Spleen (tissue), 7 donors: ENCODE results near the gene LRRC56.

ENCODE experiments used
- CTCF ChIP-seq, 11 experiments: fragments of 200-600 bp in 7 of 11; fragments of 450-650 bp in 4 of 11; sonication (generic) in 4 of 11; IDR thresholded peaks in 8 of 11; conservative IDR thresholded peaks in 3 of 11; 1 replicate in 7 of 11; 2 replicates in 4 of 11; pipeline versions ENCODE4 v1.4.0 to v1.8.0; 2016 to 2021; ENCODE audit warnings: antibody characterized with exemption in 11 of 11, inconsistent platforms in 4 of 11, mild to moderate bottlenecking in 1 of 11
- POLR2A ChIP-seq, 3 donors: fragments of 450-650 bp; IDR thresholded peaks; one replicate each; pipeline ENCODE4 v1.5.1; 2017; ENCODE audit warnings: antibody characterized with exemption in 3 of 3, mild to moderate bottlenecking in 1 of 3
- POLR2AphosphoS5 ChIP-seq, 3 donors: sonication (generic); formaldehyde crosslinking; IDR thresholded peaks; one replicate each; pipeline ENCODE4 v1.5.1; 2017; ENCODE audit warnings: antibody characterized with exemption in 3 of 3
- donor health status: DM: no; HTN: no; CAD: no; lungs with moderate emphysema.
- donor health status: DM: no; HTN: no; CAD: no.
- donor health status: DM: no; HTN: no; CAD: no.

DNA sequence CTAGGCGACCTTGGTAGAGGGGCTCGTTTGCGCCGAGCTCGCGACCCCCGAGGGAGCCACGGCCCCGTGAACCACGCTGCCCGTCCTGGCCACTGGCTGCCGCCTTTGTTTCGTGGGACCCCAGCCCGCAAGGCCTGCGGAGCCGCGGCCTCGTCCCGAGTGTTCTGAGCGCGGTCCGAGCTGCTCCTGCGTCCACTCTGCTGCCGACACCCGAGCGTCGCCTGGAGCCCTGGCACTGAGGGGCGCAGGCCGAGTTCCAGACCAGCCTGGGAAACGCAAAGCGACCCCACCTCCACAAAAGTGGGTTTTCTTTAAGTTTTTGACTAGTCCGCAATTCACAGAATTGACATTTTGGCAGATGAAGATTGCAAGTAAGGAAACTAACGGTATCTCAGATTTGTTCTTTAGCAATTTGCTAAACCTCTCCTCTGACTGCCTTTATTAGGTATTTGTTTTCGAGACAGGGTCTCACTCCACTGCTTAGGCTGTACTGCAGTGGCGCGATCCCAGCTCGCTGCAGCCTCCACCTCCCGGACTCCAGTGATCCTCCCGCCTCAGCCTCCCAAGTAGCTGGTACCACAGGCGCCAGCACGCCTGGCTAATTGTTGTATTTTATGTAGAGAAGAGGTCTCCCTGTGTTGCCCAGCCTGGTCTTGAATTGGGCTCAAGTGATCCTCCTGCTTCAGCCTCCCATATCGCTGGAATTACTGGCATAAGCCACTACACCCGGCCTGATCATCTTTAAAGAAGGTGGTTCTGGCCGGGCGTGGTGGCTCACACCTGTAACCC is 29.4 kb upstream of the LRRC56 start:
- TF ChIP-seq CTCF (IDR thresholded peaks at IDR 0.05 in 8 of 11, conservative IDR thresholded peaks at IDR 0.05 in 3 of 11) (no peak), POLR2AphosphoS5 (IDR thresholded peaks at IDR 0.05) (no peak), POLR2A (IDR thresholded peaks at IDR 0.05) (no peak)
